ENCODE data around the gene BAHCC1.

DNA sequence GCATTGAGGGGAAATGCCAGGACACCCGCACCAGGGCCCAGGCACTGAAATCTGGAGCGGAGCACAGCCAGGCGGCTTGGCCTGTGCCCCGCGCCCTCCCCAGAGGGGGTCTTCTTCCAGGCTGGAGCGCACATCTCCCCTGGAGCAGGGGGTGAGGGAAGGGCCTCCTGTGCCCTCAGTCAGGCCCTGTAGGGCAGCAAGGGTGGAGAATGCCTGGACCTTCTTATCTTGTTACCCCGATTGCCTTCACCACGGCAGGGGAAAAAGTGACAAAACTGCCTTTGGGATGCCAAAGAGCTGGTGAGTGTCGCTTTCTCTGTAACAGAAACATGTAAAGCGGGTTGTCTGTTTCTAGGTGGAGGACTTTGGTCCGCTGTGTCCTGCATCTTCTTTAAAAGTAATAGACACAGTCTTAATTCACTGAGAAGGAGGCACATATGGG, 48.3 kb upstream of the BAHCC1 start:
- no peak for TF ChIP-seq RAD21 (CRISPR knock-in tag; conservative IDR thresholded peaks at IDR 0.05 in 1 of 2, IDR thresholded peaks at IDR 0.05 in 1 of 2)
- TF ChIP-seq EZH2 (IDR thresholded peaks at IDR 0.05; ENCODE audit: borderline replicate concordance, low read depth, low read length) = no peak
- TF ChIP-seq FOXJ3 (CRISPR knock-in tag; IDR thresholded peaks at IDR 0.05) = no peak
- TF ChIP-seq GATA2 (CRISPR knock-in tag; IDR thresholded peaks at IDR 0.05) = no peak
- TF ChIP-seq TCF7 (IDR thresholded peaks at IDR 0.05; ENCODE audit: borderline replicate concordance) = no peak
- no peak for TF ChIP-seq BHLHE40 (IDR thresholded peaks at IDR 0.05; ENCODE audit: low read length)
